ENCODE results near the gene TFPI2.

Gene TFPI2

GRCh38 chr7:93884541-93884940 is 6.0 kb downstream of the TFPI2 start:
- no peak for DNase-seq (ENCODE audit: low read depth in 1 of 2, low spot score in 1 of 2)
- Histone ChIP-seq H3K4me3 (replicated peaks; ENCODE audit: insufficient read depth, low read length) (no peak overlapping the region), H3K27ac (replicated peaks) (no peak overlapping the region), H3K27me3 (ENCODE audit: insufficient read depth, poor library complexity, severe bottlenecking) (peaks cover 7% of the 10 kb centered on the region)
- TF ChIP-seq CTCF (IDR thresholded peaks at IDR 0.05; ENCODE audit: insufficient read depth, low read length) (no peak), SPI1 (IDR thresholded peaks at IDR 0.05; ENCODE audit: borderline replicate concordance, low read depth) (no peak), GABPA (IDR thresholded peaks at IDR 0.05; ENCODE audit: low read depth) (no peak), POLR2AphosphoS5 (IDR thresholded peaks at IDR 0.05; ENCODE audit: low read depth) (no peak), REST (IDR thresholded peaks at IDR 0.05; ENCODE audit: insufficient replicate concordance, low read depth) (no peak)

GRCh38 chr7:93883917-93884345 is 6.6 kb downstream of the TFPI2 start:
- H3K27ac ChIP-seq (replicated peaks), result no peak overlapping the region
- peaks cover under 1% of the 10 kb centered on the region for H3K27me3 ChIP-seq (ENCODE audit: insufficient read depth, poor library complexity, severe bottlenecking)
- TF ChIP-seq REST (IDR thresholded peaks at IDR 0.05; ENCODE audit: insufficient replicate concordance, low read depth) (no peak), POLR2AphosphoS5 (IDR thresholded peaks at IDR 0.05; ENCODE audit: low read depth) (no peak), SPI1 (IDR thresholded peaks at IDR 0.05; ENCODE audit: borderline replicate concordance, low read depth) (no peak), CTCF (IDR thresholded peaks at IDR 0.05; ENCODE audit: insufficient read depth, low read length) (no peak), GABPA (IDR thresholded peaks at IDR 0.05; ENCODE audit: low read depth) (no peak)
- no peak overlapping the region for H3K4me3 ChIP-seq (replicated peaks; ENCODE audit: insufficient read depth, low read length)
- DNase-seq (ENCODE audit: low read depth in 1 of 2, low spot score in 1 of 2), result no peak

GRCh38 chr7:93883078-93883916 is 7.3 kb downstream of the TFPI2 start:
- Histone ChIP-seq H3K27ac (replicated peaks) (no peak overlapping the region), H3K27me3 (ENCODE audit: insufficient read depth, poor library complexity, severe bottlenecking) (no peaks in the 10 kb centered on the region), H3K4me3 (replicated peaks; ENCODE audit: insufficient read depth, low read length) (no peak overlapping the region)
- no peak for DNase-seq (ENCODE audit: low read depth in 1 of 2, low spot score in 1 of 2)
- no peak for TF ChIP-seq REST (IDR thresholded peaks at IDR 0.05; ENCODE audit: insufficient replicate concordance, low read depth)

Measured in HL-60 (cell line).